Activated T-helper 1 cell treated with Interleukin-2 at 50 U/mL for 16 hours (primary cell): Measurements from ENCODE around the gene ADAM19.
"Not testable (repeated sequence)": the region's sequence is repeated elsewhere in the genome, so short reads cannot be mapped to it uniquely, and the experiment has no call there.

Experiments
- DNase-seq: peaks from one replicate; pipeline ENCODE4 v3.0.0-alpha.2; 2020; ENCODE audit warnings: low read depth

The ADAM19 gene

GRCh38 chr5:157460921-157461792, 114.4 kb downstream of the ADAM19 start:
- no peak for DNase-seq

GRCh38 chr5:157459715-157460599, 115.6 kb downstream of the ADAM19 start, which contains the start of gene NIPAL4:
NIPAL4 (plus strand) TSS chr5:157460213; CDS start chr5:157460321, 108 bp downstream.
- no peak for DNase-seq

DNA sequence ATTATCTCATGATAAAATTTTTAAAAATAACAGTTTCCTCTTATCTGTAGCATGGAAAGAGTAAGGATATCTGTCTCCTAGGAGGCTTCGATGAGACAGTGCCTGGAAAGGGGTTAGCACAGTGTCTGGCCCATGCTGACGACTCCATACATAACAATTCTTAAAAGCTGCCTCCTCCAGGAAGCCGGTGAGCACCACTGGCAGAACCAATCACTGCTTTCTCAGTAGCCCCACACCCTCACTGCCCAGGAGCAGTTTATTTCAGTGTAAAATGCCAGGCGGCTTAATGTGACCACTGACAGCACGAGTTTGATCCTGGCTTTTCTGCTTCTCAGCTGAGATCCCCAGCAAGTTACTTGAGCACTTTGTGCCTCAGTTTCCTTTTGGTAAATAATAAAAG, 116.7 kb downstream of the ADAM19 start:
- no peak for DNase-seq

GRCh38 chr5:157457391-157457790, 118.2 kb downstream of the ADAM19 start:
- DNase-seq, result no peak

GRCh38 chr5:157456301-157456700, 119.3 kb downstream of the ADAM19 start:
- DNase-seq, result no peak

GRCh38 chr5:157455057-157455456, 120.5 kb downstream of the ADAM19 start:
- DNase-seq, result no peak

- DNase-seq, result no peak
Observed at GRCh38 chr5:157454273-157454672, 121.3 kb downstream of the ADAM19 start.

DNA sequence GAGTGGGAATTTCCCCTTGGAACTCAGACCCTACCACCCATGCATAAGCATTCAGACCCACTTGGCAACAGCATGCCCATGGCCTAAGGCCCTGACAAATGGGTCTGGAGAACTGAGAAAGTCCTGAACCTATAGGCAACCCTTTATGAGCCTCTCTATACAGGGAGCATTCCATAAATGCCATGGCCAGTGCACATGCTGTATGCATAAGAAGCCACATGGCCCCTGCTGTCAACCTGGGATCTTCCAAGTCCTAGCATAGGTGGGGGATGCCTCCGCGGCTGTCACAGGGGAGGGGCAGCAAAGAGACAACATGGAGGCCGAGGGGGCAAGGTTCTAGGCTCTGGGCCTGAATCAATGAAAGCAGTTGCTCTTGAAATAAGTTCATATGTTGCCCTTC, 123.8 kb downstream of the ADAM19 start:
- DNase-seq, result no peak

DNA sequence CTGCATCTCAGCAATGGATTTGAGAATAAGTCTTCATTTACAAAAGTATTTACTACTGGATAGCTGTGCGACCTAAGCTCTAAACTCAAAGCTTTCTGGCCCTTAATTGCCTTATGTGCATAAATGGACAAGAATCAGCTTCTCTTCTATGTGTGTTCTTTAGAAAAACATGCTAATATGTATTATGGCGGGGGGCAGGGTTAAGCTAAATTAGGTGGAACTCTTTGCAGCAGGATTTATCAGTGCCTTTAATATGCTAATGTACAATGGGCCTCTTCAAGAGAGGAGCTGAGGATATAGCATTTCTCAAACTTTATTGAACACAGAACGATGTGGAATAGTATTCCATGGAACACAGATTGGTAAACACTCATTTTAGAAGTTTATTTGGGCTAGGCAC, 125.6 kb downstream of the ADAM19 start:
- no peak for DNase-seq

DNA sequence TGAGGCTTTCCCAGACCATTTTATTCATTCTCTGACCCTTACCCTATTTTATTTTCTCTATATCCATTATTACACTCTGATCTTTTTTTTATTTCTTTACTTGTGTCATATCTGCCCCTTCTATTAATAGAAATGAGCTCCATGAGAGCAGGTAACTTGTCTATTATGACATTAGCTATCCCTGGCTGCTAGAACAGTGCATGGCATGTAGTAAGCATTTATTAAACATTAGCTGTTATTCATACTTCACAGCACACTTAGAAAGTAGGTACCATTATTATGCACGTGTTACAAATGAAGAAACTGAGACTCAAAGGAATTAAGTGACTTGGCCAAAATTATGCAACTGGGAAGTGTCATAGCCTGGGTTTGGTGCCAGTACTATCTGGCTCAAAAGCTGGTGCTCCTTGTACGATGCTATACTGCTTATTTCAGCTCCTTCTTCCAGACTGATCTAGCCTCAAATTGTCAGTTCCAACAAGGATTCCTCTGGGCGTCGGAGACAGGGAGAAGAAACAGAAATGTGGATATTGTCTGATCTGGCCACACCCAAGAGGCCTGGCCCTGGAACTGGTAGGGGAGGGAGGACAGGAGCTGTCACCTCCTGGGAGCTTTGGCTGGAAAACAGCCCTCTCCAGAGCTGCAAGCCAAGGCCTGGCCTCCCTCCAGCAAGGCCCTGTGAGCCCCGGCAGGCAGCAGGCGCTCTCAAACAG, 126.4 kb downstream of the ADAM19 start:
- no peak for DNase-seq

DNA sequence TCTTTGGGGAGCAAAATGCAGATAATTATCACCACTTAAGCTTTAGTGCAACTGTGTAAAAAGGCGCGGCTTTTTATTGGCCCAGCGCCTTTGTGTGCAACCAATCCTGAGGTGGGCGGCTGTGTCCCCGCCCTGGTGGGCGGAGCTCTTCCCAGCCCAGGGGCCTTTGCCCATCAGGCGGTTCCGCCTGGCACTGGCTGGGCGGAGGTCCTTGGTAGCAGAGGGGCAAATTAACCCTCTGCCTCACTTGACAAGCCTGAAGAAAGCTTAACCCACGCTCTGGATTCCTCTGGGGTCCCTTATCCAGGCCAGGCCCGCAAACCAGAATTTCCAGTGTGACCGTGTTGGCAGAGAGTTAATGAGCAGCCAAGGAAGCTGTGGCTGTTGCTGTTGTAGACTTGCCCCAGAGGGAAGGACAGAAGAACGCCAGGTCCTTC, 128.4 kb downstream of the ADAM19 start:
- DNase-seq, result no peak

- no peak for DNase-seq
Observed at GRCh38 chr5:157446412-157446935, 129.1 kb downstream of the ADAM19 start.

DNA sequence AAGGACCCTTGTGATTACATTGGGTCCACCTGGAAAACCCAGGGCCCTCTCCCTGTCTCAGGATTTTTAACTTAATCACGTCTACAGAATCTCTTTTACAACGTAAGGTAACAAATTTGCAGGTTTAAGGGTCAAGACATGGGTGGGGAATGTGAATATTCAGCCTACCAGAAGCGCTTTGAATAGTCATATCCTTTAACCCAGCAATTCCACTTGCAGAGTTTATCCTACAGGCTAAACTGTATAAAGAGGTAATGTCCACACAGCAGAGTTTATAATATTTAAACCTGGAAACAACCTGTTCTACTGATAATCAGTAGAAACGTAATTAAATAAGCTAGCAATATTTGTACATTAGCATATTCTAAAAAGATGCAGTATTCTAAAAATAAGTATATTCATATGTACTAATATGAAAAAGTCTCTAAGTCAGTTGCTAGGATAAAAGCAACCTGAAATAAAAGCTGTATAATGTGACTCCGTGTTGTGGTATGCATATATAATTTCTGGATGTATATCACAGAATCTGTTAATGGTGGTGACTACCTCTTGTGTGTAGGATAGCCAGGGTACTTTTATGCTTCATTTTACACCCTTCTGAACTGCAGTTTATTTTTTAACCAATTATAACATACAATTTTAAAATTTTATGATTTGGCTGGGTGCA, 129.7 kb downstream of the ADAM19 start:
- no peak for DNase-seq

GRCh38 chr5:157444224-157444623, 131.4 kb downstream of the ADAM19 start:
- DNase-seq, result no peak

- DNase-seq, result no peak
Observed at GRCh38 chr5:157443041-157443549, 132.5 kb downstream of the ADAM19 start.

- DNase-seq, result no peak
Observed at GRCh38 chr5:157434096-157434495, 141.5 kb downstream of the ADAM19 start.

- no peak for DNase-seq
Observed at GRCh38 chr5:157431544-157432200, 143.9 kb downstream of the ADAM19 start.

DNA sequence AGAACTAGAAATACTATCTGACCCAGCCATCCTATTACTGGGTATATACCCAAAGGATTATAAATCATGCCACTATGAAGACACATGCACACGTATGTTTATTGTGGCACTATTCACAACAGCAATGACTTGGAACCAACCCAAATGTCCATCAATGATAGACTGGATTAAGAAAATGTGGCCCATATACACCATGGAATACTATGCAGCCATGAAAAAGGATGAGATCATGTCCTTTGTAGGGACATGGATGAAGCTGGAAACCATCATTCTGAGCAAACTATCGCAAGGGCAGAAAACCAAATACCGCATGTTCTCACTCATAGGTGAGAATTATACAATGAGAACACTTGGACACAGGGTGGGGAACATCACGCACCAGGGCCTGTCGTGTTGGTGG, 145.7 kb downstream of the ADAM19 start:
- not testable (repeated sequence) for DNase-seq
